ENCODE results near the gene TNFRSF17.
A peak's percentile ranks its signal among the peaks of the same experiment; 100 is the strongest.
"Not testable (repeated sequence)": the region's sequence is repeated elsewhere in the genome, so short reads cannot be mapped to it uniquely, and the experiment has no call there.

TNFRSF17 gene

GRCh38 chr16:11964761-11965551 is at the start of gene TNFRSF17:
TNFRSF17 (plus strand) TSS chr16:11965210; CDS start chr16:11965325, 115 bp downstream.
- TF ChIP-seq CTCF (IDR thresholded peaks at IDR 0.05; ENCODE audit: insufficient read depth, low read length, poor library complexity, severe bottlenecking): no peak
- peak within 1 kb of the TSS; percentile 81 for H3K4me3 ChIP-seq (replicated peaks; ENCODE audit: low read depth, low read length)
- DNase-seq (ENCODE audit: extremely low read depth, insufficient read length): peak; percentile 84
- H3K36me3 ChIP-seq (ENCODE audit: control insufficient read depth, insufficient read depth, low read length): peaks cover 15% of the 10 kb centered on the region
- no peaks in the 10 kb centered on the region for H3K27me3 ChIP-seq (replicated peaks; ENCODE audit: control insufficient read depth, insufficient read depth, low read length)

- H3K4me3 ChIP-seq (replicated peaks; ENCODE audit: low read depth, low read length): peak within 1 kb of the TSS; percentile 87
- TF ChIP-seq CTCF (IDR thresholded peaks at IDR 0.05; ENCODE audit: insufficient read depth, low read length, poor library complexity, severe bottlenecking): peak; percentile 36
- no peaks in the 10 kb centered on the region for H3K27me3 ChIP-seq (replicated peaks; ENCODE audit: control insufficient read depth, insufficient read depth, low read length)
- peak; percentile 100 for DNase-seq (ENCODE audit: extremely low read depth, insufficient read length)
- H3K36me3 ChIP-seq (ENCODE audit: control insufficient read depth, insufficient read depth, low read length): no peaks in the 10 kb centered on the region
Measured at GRCh38 chr16:11915644-11916523, 49.1 kb upstream of the TNFRSF17 start, which contains the start of gene GSPT1. GSPT1 (minus strand) TSS chr16:11915956; CDS start chr16:11915720, 236 bp downstream.

- Histone ChIP-seq H3K36me3 (ENCODE audit: control insufficient read depth, insufficient read depth, low read length) (no peaks in the 10 kb centered on the region), H3K27me3 (replicated peaks; ENCODE audit: control insufficient read depth, insufficient read depth, low read length) (no peaks in the 10 kb centered on the region), H3K4me3 (replicated peaks; ENCODE audit: low read depth, low read length) (peak overlapping the region; percentile 40)
- no peak for DNase-seq (ENCODE audit: extremely low read depth, insufficient read length)
- no peak for TF ChIP-seq CTCF (IDR thresholded peaks at IDR 0.05; ENCODE audit: insufficient read depth, low read length, poor library complexity, severe bottlenecking)
Measured at GRCh38 chr16:11916524-11917285, 48.3 kb upstream of the TNFRSF17 start.

- H3K4me3 ChIP-seq (replicated peaks; ENCODE audit: low read depth, low read length); DNase-seq (ENCODE audit: extremely low read depth, insufficient read length); H3K36me3 ChIP-seq (ENCODE audit: control insufficient read depth, insufficient read depth, low read length); H3K27me3 ChIP-seq (replicated peaks; ENCODE audit: control insufficient read depth, insufficient read depth, low read length): not testable (repeated sequence)
Measured at GRCh38 chr16:11924046-11924445, 41.0 kb upstream of the TNFRSF17 start.

- not testable (repeated sequence) for H3K4me3 ChIP-seq (replicated peaks; ENCODE audit: low read depth, low read length); DNase-seq (ENCODE audit: extremely low read depth, insufficient read length); H3K36me3 ChIP-seq (ENCODE audit: control insufficient read depth, insufficient read depth, low read length); H3K27me3 ChIP-seq (replicated peaks; ENCODE audit: control insufficient read depth, insufficient read depth, low read length)
Measured at GRCh38 chr16:11927350-11927749, 37.7 kb upstream of the TNFRSF17 start.

GRCh38 chr16:11941945-11942344 is 23.1 kb upstream of the TNFRSF17 start, which contains the start of gene NPIPB2:
NPIPB2 (minus strand) TSS chr16:11942045; CDS start chr16:11942045, 0 bp downstream.
- not testable (repeated sequence) for H3K36me3 ChIP-seq (ENCODE audit: control insufficient read depth, insufficient read depth, low read length); H3K4me3 ChIP-seq (replicated peaks; ENCODE audit: low read depth, low read length); H3K27me3 ChIP-seq (replicated peaks; ENCODE audit: control insufficient read depth, insufficient read depth, low read length); DNase-seq (ENCODE audit: extremely low read depth, insufficient read length)
